H1 (cell line): ENCODE measurements around the gene PPAT. TPM values are rescaled to one million over a fixed set of nuclear protein-coding genes. Genes with fewer than 3 reads are reported as not detected.

Experiments
- FOSL1 ChIP-seq: IDR thresholded peaks from 2 replicates; pipeline ENCODE4 v1.6.1; 2011; ENCODE audit warnings: mild to moderate bottlenecking, low read depth, low read length, moderate library complexity; ENCODE audit not compliant: insufficient read depth
- RFX5 ChIP-seq: IDR thresholded peaks from 2 replicates; pipeline ENCODE4 v1.6.1; 2011; ENCODE audit warnings: low read depth, low read length, improper control_type of control experiment, borderline replicate concordance
- polyA plus RNA-seq, 7 experiments: library from polyadenylated mRNA; depleted of rRNA in 3 of 7; stranded (reverse) in 5 of 7; unstranded in 2 of 7; fragments of >200 nt in 5 of 7; fragments of 200-250 nt in 2 of 7; gene quantifications; 1 replicate in 5 of 7; 2 replicates in 1 of 7; 4 replicates in 1 of 7; pipeline versions ENCODE4 v1.2.1 to v1.2.3, GENCODE V29; 2011 to 2013; ENCODE audit warnings: missing spikeins in 2 of 7, mixed read lengths in 2 of 7
- total RNA-seq: library from RNA; stranded (reverse); fragmentation: NEBNext Ultra II Directional; extraction: Animal tissue kit (Norgen Biotek cat#: 25700); gene quantifications from 2 replicates; pipeline ENCODE4 v1.2.1, GENCODE V29; 2021

Gene PPAT
- total and polyA plus RNA-seq, 2 of the 8 experiments (the other 6 are each of a cell fraction or from before 2014, with no cell fraction given): 24.5 to 104 TPM

GRCh38 chr4:56445699-56446098 is 10.3 kb upstream of the PPAT start (continued):
- TF ChIP-seq RFX5: no peak
- TF ChIP-seq FOSL1: no peak
- TF ChIP-seq, all 59 proteins: peak for 0
